Measurements from ENCODE around the gene ZNF559.
"Not testable (repeated sequence)": the region's sequence is repeated elsewhere in the genome, so short reads cannot be mapped to it uniquely, and the experiment has no call there.

ZNF559 gene

DNA sequence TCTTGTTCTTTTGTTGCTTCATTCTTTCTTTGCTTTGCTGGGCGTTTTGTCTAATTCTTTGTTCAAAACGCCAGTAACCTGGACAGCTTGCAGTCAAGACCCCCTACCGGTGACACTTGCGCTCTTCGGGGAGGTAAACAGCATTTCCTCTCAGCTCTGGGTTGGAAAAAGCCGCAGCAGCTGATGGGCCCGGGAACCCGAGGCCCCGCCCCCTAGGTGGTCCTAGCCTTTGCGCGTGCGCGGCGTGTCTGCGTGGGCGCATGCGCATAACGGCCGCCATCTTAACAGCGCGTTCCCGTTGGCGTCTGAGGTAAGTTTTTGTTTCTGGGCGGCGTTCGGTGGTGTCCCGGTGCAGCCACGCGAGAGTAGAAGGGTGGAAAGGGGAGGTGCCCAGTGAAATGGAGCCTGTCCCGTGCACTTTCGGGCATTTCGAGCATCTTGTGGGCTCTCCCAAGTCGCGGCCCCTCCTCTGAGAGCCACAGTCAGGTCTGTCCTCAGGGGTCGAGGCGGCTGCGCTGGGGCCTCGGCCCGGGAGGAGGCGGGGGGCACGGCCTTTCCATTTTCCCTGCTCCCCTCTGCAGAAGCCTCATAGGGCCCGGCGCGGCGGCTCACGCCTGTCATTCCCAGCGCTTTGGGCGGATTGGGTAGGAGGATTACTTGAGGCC, at the start of gene ZNF559:
ZNF559 (plus strand) TSS at position 261 of the 665 bp plus-strand sequence. CDS start 14,371 bp downstream, outside the sequence.
- DNase-seq: peak; percentile 99

DNA sequence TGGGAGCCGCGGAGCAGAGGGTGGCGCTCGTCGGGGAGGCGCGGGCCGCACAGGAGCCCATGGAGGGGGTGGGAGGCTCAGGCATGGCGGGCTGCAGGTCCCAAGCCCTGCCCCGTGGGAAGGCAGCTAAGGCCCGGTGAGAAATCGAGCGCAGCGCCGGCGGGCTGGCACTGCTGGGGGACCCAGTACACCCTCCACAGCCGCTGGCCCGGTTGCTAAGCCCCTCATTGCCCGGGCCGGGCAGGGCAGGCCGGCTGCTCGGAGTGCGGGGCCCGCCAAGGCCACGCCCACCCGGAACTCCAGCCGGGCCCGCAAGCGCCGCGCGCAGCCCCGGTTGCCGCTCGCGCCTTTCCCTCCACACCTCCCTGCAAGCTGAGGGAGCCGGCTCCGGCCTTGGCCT, 40.5 kb upstream of the ZNF559 start:
- peak; percentile 16 for DNase-seq

DNA sequence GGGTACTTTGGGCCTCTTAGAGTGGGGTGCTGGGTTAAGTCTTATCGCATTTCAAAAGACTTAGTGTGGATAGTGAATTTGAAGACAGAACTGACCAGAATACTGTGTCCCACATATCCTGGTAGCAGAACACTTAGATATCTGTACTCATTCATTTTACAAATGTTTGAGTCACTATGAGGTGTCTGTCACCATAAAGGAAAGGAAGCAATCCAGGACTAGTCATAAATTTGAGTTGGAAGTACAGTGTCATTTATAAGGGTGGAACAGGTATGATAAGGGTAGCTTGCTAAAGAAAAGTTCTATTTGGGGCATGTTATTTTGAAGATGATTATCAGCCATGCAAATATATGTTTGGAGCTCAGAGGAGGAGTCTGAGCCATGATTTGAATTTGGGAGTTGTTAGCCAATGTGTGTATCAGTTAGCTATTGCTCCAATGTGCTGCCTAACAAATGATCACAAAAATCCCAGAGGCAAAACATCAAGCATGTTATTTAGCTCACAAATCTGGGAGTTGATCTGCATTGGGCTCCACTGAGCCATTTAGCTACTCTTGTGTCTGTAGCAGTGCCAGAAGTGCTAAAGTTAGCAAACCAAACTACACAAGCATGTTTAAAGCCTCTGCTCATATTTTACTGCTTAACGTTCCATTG, 34.6 kb upstream of the ZNF559 start:
- DNase-seq: no peak

DNA sequence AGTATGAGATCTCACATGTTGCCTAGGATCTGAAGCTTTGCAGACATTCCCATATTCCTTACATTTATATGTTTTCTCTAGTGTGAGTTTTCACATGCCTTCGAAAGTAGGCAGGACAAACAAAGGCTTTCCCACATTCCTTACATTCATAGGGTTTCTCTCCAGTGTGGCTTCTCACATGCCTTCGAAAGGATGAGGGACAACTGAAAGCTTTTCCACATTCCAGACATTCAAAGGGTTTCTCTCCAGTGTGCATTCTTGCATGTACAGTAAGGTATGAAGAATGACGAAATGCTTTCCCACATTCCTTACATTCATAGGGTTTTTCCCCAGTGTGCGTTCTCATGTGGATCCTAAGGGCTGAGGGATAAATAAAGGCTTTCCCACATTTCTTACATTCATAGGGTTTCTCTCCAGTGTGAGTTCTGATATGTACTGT, 28.5 kb upstream of the ZNF559 start:
- no peak for DNase-seq

DNA sequence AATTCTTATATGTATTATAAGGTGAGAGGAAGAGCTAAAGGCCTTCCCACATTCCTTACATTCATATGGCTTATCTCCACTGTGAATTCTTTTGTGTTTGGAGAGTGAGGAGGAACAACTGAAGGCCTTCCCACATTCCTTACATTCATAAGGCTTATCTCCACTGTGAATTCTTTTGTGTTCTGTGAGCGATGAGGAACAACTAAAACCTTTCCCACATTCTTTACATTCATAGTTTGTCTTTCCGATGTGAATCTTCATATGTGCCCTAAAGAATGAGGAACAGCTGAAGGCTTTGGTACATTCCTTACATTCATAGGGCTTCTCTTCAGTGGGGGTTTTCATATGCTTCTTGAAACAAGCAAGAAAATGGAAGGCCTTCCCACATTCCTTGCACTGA, 27.6 kb upstream of the ZNF559 start:
- DNase-seq: no peak

DNA sequence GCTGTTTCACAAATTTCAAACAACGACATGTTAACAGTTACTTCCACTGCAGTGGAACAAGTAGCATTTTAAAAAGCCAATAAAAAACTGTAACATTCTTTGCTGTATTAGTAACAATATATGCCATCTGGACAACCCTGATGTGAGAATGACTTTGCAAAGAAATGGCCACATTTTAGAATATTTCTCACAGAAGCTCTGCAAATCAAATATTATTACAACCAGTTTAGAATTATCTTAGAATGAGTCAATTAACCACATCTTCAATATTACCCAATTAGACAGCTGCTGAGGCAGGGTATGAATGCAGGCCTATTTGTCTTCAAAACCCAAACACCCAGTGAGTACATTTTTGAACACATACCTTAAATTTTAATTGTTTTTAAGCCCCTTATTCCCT, 17.5 kb upstream of the ZNF559 start:
- DNase-seq: no peak

DNA sequence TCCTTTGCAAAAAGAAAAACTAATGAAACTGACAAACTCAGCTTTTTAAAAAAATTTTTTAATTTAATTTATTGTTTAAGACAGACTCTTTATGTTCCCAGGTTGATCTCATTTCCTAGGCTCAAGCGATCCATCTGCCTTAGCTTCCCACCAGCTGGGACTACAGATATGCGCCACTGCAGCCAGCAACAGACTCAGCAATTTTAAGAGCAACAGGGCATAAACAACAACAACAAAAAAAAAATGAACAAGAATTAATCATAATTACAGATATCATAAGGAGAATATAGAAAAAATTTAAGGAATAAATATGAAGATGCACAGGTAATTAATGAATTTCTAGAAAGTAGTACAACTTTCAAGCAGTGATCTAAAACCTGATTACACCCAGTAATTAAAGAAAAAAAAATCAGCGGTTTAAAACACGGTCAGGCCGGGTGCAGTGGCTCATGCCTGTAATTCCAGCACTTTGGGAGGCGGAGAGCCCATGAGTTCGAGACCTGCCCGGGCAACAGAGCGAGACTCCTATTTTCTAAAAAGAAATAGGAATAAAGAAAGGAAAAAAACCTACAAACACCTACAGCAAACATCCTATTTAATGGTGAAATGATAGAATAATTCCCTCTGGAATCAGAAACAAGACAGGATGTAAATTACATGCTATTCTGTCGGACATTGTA, 15.7 kb upstream of the ZNF559 start:
- no peak for DNase-seq

DNA sequence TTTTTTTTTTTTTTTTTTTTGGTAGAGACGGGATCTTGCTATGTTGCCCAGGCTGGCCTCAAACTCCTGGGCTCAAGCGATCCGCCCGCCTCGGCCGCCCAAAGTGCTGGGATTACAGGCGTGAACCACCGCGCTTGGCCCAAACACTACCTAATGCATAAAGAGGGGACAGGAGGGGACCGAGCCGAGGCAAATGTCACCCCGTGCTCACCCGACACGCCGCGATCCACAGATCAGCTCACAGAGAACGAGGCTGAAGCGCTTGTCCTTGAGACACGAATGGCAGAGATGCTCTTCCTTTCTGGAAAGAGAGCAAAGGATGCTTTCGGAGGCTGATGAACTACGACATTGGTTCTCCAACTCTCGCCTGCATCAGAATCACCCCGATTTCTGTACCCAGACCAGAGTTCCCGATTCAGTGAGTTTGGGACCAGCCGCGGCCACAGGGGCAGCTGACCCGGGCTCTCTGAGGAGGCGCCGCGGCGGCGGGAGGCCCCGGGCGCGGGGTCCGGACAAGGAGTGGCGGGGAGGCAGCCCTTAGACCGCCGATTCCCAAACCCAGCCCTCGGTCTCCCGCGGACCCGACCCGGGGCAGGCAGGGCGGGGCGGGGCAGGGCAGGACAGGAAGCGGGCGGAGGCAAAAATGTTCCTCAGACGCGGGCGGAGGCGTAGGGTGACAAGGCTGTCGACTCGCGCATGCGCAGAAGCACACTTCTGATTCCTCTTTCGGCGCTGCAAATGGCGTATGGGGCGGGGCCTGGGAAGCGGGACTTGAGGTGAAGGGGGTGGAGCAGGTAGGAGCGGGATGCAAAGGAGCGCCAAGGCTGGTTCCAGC, 14.6 kb upstream of the ZNF559 start, which contains the start of gene ZNF699:
ZNF699 (minus strand) TSS at position 700 of the 835 bp plus-strand sequence. CDS start 4,719 bp downstream, outside the sequence.
- DNase-seq: peak; percentile 99

DNA sequence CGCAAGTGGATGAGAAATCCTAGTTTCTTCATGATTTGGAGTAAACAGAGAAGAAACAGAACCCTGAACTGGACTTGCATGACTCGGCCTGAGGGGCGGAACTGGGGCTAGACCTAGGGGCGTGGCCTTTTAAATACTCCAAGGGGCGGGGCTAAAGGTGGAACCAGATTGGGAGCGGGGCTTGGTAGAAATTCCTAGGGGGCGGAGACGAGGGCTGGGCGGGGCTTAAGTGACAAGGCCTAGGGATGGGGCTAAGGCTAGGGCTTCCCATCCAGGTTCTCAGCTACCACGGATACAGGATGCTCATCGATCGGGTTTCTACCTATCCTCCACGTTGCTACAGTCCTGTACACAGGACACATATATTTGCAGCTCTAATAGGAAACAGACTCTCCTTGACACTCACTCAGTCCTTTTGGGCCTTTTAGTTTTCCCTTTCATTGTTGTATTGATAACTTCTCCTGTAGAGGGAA, 14.0 kb upstream of the ZNF559 start:
- DNase-seq: no peak

DNA sequence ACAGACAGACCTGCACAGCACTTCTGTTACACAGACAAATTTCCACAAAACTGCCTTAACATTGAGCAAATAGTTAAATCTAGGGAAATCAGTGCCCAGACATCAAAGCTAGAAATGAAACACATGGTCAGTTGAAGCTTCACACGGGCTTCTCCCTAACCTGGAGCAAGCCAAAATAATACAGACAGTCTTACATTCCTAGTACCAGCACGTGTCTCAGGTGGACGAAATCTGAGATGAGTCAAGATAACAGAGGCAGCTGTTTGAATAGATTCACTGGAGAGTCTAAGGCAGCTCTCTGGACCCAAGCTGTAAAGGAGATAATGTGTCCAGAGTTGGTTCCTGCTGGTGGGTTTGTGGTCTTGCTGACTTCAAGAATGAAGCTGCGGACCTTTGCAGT, 10.2 kb upstream of the ZNF559 start:
- DNase-seq: no peak

DNA sequence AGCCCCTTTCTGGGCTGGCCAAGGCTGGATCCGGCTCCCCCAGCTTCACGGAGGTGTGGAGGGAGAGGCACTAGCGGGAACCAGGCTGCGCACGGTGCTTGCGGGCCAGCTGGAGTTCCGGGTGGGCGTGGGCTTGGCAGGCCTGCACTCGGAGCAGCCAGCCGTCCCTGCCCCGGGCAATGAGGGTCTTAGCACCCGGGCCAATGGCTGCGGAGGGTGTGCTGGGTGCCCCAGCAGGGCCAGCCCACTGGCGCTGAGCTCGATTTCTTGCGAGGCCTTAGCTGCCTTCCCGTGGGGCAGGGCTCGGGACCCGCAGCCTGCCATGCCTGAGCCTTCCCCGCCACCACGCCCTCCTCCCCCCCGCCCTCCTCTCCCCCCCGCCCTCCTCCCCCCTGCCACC, 2.6 kb upstream of the ZNF559 start:
- DNase-seq: no peak

DNA sequence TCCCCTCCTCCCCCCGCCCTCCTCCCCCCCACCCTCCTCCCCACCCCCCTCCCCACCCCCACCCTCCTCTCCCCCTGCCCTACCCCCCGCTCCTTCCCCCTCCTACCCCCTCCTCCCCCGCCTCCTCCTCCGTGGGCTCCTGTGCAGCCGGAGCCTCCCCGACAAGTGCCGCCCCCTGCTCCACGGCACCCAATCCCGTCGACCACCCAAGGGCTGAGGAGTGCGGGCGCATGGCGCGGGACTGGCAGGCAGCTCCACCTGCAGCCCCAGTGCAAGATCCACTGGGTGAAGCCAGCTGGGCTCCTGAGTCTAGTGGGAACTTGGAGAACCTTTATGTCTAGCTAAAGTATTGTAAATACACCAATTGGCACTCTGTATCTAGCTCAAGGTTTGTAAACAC, 2.2 kb upstream of the ZNF559 start:
- not testable (repeated sequence) for DNase-seq

DNA sequence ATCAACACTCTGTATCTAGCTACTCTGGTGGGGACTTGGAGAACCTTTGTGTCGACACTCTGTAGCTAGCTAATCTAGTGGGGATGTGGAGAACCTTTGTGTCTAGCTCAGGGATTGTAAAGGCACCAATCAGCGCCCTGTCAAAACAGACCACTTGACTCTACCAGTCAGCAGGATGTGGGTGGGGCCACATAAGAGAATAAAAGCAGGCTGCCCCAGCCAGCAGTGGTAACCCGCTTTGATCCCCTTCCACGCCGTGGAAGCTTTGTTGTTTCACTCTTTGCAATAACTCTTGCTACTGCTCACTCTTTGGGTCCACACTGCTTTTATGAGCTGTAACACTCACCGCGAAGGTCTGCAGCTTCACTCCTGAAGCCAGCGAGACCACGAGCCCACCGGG, 1.8 kb upstream of the ZNF559 start:
- not testable (repeated sequence) for DNase-seq

DNA sequence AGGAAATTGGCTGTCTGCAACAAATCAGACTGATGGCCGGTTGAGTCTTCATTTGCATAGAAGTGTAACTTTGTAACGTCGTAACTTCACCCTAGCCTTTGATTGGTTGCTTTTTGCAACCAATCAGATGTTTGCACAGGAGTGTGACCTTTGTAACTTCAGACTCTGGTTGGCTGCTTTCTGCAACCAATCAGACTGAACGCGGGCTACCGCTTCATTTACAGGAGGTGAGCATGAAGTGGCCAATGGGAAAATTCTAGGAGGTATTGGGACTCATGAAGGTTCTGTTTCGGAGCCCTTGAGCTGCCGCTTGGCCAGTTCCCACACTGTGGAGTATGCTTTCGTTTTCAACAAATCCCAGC, 441 bp upstream of the ZNF559 start:
- DNase-seq: no peak

DNA sequence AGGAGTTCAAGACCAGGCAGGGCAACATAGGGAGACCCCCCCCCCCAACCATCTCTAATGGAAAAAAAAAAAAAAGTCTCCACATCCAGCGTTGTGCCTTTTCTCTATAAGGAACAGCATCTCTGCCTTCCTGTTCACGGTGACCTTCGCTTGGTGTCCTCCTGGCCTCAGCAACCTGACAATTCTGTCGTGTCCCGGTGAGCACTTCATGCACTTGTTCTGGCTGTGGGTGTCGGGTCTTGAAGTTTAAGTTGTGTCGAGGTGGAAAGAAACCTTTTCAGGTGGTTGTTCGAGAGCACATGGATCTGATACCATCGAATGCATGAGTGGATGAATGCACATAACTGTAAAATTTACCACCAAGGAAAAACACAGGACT, 594 bp downstream of the ZNF559 start:
- DNase-seq: no peak

DNA sequence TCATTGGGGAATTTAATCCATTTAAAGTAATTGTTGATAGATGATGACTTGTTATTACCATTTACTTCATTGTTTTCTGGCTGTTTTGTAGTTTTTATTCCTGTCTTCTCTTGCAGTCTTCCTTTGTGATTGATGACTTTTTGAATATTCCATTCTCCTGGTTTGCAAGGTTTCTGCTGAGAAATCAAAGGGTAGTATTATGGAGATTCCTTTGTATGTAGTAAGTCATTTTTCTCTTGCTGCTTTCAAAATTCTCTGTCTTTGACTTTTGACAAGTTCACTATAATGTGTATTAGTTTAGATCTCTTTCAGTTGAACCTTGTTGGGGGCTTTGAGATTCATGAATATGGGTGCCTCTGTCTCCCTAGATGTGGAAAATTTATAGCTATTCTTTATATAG, 6.0 kb downstream of the ZNF559 start:
- no peak for DNase-seq

DNA sequence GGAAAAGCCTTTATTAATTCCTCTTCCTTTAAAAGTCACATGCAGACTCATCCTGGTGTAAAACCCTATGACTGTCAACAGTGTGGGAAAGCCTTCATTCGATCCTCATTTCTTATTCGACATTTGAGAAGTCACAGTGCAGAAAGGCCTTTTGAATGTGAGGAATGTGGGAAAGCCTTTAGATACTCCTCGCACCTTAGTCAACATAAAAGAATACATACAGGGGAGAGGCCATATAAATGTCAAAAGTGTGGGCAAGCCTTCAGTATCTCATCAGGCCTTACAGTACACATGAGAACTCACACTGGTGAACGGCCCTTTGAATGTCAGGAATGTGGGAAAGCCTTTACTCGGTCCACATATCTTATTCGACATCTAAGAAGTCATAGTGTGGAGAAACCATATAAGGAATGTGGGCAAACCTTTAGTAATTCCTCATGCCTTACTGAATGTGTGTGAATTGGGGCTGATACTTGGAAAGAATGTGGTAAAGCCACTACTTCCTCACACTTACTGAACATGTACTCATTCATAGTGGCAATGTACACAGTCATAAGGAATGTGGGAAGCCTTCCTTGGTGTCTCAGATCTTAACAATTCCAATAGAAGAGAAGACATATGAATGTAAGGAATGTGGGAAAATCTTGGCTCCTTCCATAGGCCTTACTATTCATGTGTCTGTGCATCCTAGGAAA, 18.8 kb downstream of the ZNF559 start:
- DNase-seq: peak; percentile 2

DNA sequence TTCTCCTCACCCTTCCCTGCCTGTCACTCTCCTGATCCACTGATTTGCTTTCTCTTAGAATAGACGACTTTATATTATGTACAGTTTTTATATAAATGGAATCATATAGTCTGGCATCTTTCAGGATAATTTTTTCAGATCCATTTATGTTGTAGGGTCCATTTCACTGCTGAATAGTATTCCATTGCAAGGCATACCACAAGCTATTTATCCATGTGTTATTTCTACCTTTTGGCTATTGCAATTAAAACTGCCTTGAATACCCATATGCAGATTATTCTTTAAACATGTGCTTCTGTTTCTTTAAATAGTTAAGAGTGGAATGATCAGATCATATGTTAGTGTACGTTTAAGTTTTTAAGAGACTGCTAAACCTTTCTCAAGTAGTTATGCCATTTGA, 21.0 kb downstream of the ZNF559 start:
- DNase-seq: no peak

DNA sequence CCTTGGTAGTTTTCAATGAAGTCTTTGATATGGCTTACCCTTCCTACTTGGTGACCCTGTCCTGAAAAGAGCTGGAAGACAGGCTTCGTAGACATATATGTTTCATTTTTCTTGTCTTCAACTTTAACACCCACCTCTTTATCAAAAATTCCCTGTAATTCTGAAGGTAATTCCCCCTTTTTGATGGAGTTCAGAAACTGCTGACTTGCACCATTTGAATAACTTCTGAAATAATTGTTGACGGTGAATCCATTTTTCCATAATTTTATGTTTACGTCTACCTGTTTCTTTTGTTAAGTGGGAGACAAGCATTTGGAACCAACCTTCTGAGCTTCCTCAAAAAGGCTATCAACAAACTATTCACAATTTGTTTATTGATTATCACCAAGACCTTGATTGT, 24.3 kb downstream of the ZNF559 start:
- no peak for DNase-seq

DNA sequence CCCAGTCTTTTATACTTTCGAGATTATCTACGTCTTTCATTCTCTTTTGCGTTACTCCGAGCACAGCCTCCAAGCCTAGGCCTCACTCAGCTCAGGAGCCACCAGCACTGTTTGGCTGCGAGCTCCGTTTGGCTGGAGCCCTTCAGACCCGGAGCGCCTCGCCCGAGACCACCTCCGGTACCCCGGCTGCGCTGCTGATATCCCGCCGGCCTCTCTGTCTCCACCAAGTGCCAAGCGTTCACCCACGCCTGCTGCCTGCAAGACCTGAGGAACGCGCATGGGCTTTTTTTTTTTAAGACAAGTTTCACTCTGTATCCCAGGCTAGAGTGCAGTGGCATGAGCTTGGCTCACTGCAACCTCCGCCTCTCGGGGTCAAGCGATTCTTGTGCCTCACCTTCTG, 24.7 kb downstream of the ZNF559 start:
- DNase-seq: no peak

DNA sequence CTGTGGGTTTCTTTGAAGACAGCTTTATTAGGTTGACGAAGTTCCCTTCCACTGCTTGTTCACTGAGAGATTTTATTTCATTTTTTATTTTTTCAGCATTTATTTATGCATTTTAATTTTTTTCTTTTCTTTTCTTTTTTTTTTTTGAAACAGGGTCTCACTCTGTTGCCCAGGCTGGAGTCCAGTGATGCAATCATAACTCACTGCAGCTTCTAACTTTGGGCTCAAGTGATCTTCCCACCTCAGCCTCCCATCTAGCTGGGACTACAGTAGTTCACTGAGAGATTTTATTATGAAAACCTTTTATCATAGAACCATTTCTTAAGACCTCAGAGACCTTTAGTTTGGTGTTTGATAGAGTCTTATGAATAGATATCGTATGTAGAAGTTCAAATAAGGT, 28.5 kb downstream of the ZNF559 start:
- no peak for DNase-seq

DNA sequence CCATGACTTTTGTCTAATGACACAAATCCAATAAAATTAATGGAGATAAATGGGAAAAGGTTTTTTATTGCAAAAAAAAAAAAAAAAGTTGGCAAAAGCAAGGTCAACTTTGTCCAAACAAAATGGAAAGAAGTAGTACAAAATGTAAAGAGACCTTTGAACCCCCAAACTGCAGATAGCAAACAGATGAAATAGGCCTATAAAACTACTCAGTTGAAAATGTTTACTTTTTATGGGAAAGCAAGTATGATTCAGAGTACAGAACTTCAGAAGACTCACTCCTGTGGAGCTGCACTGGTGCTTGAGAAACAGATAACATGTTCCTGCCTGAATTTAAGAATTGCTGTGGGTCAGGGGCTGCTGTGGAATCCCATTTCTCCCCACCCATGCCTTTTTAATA, 29.0 kb downstream of the ZNF559 start:
- no peak for DNase-seq

DNA sequence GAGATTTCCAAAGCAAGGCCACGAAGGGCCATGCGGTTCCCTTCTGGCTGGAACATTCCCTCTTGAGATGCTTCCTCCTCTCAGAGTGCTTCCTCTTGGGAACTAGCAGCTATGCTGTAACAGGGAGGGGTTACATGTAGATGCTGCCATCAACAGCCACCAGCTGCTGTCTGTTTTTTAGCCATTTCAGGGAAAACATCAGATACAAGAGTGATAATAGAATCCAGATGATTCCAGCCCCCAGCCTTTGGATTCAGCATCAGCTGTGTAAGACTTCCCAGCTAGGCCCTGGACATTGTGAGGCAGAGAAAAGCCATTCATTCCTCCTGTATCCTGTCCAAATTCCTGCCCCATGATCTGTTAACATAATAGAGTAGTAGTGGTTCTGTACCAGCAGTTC, 30.7 kb downstream of the ZNF559 start:
- no peak for DNase-seq
